ENCODE measurements around the gene ADAMTS4. TPM values are rescaled to one million over a fixed set of nuclear protein-coding genes. Genes with fewer than 3 reads are reported as not detected.

The ADAMTS4 gene
- total RNA-seq, 4 donors from 2014 or later: 0.20 to 15.3 (median 4.2) TPM

DNA sequence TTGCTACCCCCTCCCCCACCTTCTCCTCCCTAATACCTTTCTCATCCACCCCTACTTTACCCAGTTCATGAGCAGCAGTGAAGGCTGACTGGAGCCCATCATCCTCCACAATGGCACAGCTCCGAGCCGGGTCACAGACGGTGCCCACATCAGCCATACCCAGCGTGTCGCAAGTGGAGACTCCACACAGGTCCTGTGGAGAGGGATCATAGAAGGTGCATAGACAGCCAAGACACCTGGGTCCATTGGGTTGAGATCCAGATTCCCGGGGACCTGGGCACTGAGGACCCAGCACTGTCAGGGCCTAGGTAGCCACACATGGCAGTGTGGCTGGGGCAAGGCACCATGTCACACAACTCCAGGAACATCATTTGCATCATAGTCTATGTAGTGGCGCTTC, 2.7 kb downstream of the ADAMTS4 start:
- H3K4me3 ChIP-seq (ENCODE audit: low read depth, poor library complexity, severe bottlenecking): no peak overlapping the region
- no peak for DNase-seq (ENCODE audit: low spot score in 2 of 2)
- 86 to 89% methylated on average over 7 of the region's 7 CpGs for WGBS, 2 donors
- intact Hi-C loops (cut with DNase I; ENCODE audit: low total_unique reads): no loop called here
- TF ChIP-seq POLR2A (IDR thresholded peaks at IDR 0.05) (no peak), CTCF (IDR thresholded peaks at IDR 0.05) (no peak)

- intact Hi-C loops (cut with DNase I; ENCODE audit: low total_unique reads): no loop called here
- TF ChIP-seq CTCF (IDR thresholded peaks at IDR 0.05): no peak
- TF ChIP-seq POLR2A (IDR thresholded peaks at IDR 0.05): no peak
- 82 to 93% methylated on average over 4 of the region's 4 CpGs for WGBS, 2 donors
- no peak overlapping the region for H3K4me3 ChIP-seq (ENCODE audit: low read depth, poor library complexity, severe bottlenecking)
- no peak for DNase-seq (ENCODE audit: low spot score in 2 of 2)
Measured at GRCh38 chr1:161195171-161195570, 3.7 kb downstream of the ADAMTS4 start.

DNA sequence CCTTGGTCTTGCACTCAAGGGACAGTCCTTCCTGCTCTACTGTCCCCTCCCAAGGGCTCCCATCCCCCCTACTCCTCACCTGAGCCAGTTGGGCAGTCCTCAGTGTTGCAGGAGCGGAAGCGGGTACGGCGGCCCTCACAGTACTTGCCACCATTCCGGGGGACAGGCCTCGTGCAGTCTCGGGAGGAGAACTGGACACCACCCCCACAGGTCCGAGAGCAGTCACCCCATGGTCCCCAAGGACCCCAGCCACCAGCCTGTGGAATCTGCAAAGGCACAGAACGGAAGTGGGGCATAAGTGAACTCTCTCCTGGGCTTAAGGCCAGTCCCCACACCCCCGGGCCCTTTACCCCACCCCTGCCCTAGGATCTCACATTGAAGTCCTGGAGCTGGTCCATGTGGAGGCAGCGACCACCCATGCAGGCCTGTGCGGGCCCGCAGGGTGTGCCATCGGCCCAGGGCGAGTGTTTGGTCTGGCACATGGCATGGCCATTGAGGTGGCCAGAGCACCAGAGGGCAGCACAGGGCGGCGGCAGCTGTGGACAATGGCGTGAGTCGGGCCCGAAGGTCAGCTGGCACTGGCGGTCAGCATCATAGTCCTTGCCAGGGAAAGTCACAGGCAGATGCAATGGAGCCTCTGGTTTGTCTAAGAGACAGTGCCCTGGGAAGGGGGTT, 5.2 kb downstream of the ADAMTS4 start:
- H3K4me3 ChIP-seq (ENCODE audit: low read depth, poor library complexity, severe bottlenecking): no peak overlapping the region
- intact Hi-C loops (cut with DNase I; ENCODE audit: low total_unique reads): no loop called here
- WGBS, 2 donors: 67 to 69% methylated on average over 21 of the region's 21 CpGs
- DNase-seq (ENCODE audit: low spot score in 2 of 2): no peak
- TF ChIP-seq CTCF (IDR thresholded peaks at IDR 0.05): no peak
- no peak for TF ChIP-seq POLR2A (IDR thresholded peaks at IDR 0.05)

GRCh38 chr1:161192476-161193465, 6.1 kb downstream of the ADAMTS4 start:
- WGBS, 2 donors: 53 to 59% methylated on average over 14 to 15 of the region's 15 CpGs
- intact Hi-C loops (cut with DNase I; ENCODE audit: low total_unique reads): no loop called here
- no peak overlapping the region for H3K4me3 ChIP-seq (ENCODE audit: low read depth, poor library complexity, severe bottlenecking)
- TF ChIP-seq POLR2A (IDR thresholded peaks at IDR 0.05): no peak
- peak in 2 of 3 donors; percentile 57 to 75 for TF ChIP-seq CTCF (IDR thresholded peaks at IDR 0.05)
- DNase-seq (ENCODE audit: low spot score in 2 of 2): peak in 1 of 2 donors; percentile 69

DNA sequence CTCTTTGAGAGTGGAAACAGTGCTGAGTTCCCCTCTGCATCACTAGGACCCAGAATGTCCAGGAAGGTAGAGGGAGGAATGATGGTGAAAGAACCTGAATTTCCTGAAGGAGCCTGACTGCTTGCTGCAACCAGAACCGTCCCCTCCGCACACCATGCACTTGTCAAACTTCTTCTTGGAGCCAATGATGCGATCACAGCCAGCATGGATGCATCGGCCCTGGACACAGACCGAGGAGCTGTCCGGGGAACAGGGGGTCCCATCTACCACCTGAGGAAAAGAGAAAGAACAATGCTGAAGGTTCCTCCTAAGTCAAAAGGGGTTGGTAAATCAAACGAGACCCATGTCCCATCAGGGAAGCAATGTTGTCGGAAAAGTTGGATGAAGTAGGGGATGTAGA, 6.9 kb downstream of the ADAMTS4 start:
- DNase-seq (ENCODE audit: low spot score in 2 of 2): no peak
- intact Hi-C loops (cut with DNase I; ENCODE audit: low total_unique reads): no loop called here
- H3K4me3 ChIP-seq (ENCODE audit: low read depth, poor library complexity, severe bottlenecking): no peak overlapping the region
- no peak for TF ChIP-seq POLR2A (IDR thresholded peaks at IDR 0.05)
- no peak for TF ChIP-seq CTCF (IDR thresholded peaks at IDR 0.05)
- 59 to 72% methylated on average over 8 of the region's 8 CpGs for WGBS, 2 donors

All from lower leg skin (tissue), 4 donors.